ENCODE measurements around the gene GADD45B. TPM values are rescaled to one million over a fixed set of nuclear protein-coding genes. Genes with fewer than 3 reads are reported as not detected.

Gene GADD45B
- polyA plus RNA-seq, 1 donor from 2014 or later, result not detected

GRCh38 chr19:2427429-2428320, 48.3 kb upstream of the GADD45B start, which contains the start of gene TIMM13:
TIMM13 (minus strand) TSS chr19:2427586; CDS start chr19:2427533, 53 bp downstream.
- Histone ChIP-seq H3K79me2 (replicated peaks; ENCODE audit: insufficient read depth, low read length) (peaks cover 11% of the 10 kb centered on the region), H4K20me1 (ENCODE audit: insufficient read depth) (peaks cover 7% of the 10 kb centered on the region), H3K9me2 (ENCODE audit: insufficient read depth, low read length) (no peaks in the 10 kb centered on the region), H3F3A (ENCODE audit: insufficient read depth, low read length, poor library complexity, severe bottlenecking) (no peaks in the 10 kb centered on the region), H3K4me3 (ENCODE audit: low read length) (peak within 1 kb of the TSS; percentile 100), H3K27ac (ENCODE audit: low read length) (peak within 1 kb of the TSS; percentile 93), H2AFZ (ENCODE audit: low read depth, low read length) (peak within 1 kb of the TSS; percentile 63), H3K36me3 (ENCODE audit: insufficient read depth, low read length) (no peaks in the 10 kb centered on the region), H3K9ac (ENCODE audit: low read length) (peak within 1 kb of the TSS; percentile 94), H3K9me3 (ENCODE audit: low read length) (no peaks in the 10 kb centered on the region), H3K27me3 (ENCODE audit: insufficient read depth, low read depth, low read length) (no peaks in the 10 kb centered on the region), H3K4me2 (ENCODE audit: low read length) (peak within 1 kb of the TSS; percentile 59)
- TF ChIP-seq SMC3 (conservative IDR thresholded peaks at IDR 0.05; ENCODE audit: poor library complexity), result peak; percentile 26
- peak; percentile 96 for TF ChIP-seq MXI1 (conservative IDR thresholded peaks at IDR 0.05; ENCODE audit: poor library complexity, severe bottlenecking)
- TF ChIP-seq CTCF (IDR thresholded peaks at IDR 0.05; ENCODE audit: poor library complexity, severe bottlenecking), result no peak
- peak; percentile 72 for TF ChIP-seq EP300 (conservative IDR thresholded peaks at IDR 0.05; ENCODE audit: poor library complexity, severe bottlenecking)
- TF ChIP-seq TAF1 (IDR thresholded peaks at IDR 0.05; ENCODE audit: low read depth), result peak; percentile 68
- TF ChIP-seq RAD21 (conservative IDR thresholded peaks at IDR 0.05), result no peak
- no peak for TF ChIP-seq EZH2 (IDR thresholded peaks at IDR 0.05; ENCODE audit: borderline replicate concordance, insufficient read depth, low read length, poor library complexity, severe bottlenecking)
- TF ChIP-seq, protein P1, sequence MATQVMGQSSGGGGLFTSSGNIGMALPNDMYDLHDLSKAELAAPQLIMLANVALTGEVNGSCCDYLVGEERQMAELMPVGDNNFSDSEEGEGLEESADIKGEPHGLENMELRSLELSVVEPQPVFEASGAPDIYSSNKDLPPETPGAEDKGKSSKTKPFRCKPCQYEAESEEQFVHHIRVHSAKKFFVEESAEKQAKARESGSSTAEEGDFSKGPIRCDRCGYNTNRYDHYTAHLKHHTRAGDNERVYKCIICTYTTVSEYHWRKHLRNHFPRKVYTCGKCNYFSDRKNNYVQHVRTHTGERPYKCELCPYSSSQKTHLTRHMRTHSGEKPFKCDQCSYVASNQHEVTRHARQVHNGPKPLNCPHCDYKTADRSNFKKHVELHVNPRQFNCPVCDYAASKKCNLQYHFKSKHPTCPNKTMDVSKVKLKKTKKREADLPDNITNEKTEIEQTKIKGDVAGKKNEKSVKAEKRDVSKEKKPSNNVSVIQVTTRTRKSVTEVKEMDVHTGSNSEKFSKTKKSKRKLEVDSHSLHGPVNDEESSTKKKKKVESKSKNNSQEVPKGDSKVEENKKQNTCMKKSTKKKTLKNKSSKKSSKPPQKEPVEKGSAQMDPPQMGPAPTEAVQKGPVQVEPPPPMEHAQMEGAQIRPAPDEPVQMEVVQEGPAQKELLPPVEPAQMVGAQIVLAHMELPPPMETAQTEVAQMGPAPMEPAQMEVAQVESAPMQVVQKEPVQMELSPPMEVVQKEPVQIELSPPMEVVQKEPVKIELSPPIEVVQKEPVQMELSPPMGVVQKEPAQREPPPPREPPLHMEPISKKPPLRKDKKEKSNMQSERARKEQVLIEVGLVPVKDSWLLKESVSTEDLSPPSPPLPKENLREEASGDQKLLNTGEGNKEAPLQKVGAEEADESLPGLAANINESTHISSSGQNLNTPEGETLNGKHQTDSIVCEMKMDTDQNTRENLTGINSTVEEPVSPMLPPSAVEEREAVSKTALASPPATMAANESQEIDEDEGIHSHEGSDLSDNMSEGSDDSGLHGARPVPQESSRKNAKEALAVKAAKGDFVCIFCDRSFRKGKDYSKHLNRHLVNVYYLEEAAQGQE (IDR thresholded peaks at IDR 0.05; ENCODE audit: borderline replicate concordance), result peak; percentile 37
- peak; percentile 89 for TF ChIP-seq POLR2AphosphoS5 (IDR thresholded peaks at IDR 0.05)

DNA sequence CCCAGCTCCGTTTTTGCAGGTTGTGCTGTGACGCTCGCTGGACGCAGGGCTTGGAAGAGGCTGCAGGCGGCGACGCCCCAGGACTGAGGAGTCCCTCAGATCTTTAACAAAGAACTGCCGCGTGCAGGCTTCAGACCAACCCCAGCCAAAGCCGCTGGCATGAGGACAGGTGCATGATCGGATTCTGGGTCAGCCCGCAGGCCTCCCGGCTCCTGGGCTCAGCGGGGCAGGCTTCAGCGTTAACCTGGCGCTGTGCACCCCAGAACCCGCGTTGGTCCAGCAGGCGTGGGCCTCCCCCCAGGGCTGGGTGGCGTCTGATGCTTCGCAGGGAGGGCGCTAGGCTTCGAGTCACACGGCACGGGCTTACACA, 47.6 kb upstream of the GADD45B start:
- H2AFZ ChIP-seq (ENCODE audit: low read depth, low read length), result no peak overlapping the region
- peak overlapping the region; percentile 94 for H3K9ac ChIP-seq (ENCODE audit: low read length)
- TF ChIP-seq, protein P1 (IDR thresholded peaks at IDR 0.05; ENCODE audit: borderline replicate concordance), result no peak
- TF ChIP-seq CTCF (IDR thresholded peaks at IDR 0.05; ENCODE audit: poor library complexity, severe bottlenecking) (no peak), MXI1 (conservative IDR thresholded peaks at IDR 0.05; ENCODE audit: poor library complexity, severe bottlenecking) (no peak), POLR2AphosphoS5 (IDR thresholded peaks at IDR 0.05) (no peak), EP300 (conservative IDR thresholded peaks at IDR 0.05; ENCODE audit: poor library complexity, severe bottlenecking) (no peak), TAF1 (IDR thresholded peaks at IDR 0.05; ENCODE audit: low read depth) (no peak), EZH2 (IDR thresholded peaks at IDR 0.05; ENCODE audit: borderline replicate concordance, insufficient read depth, low read length, poor library complexity, severe bottlenecking) (no peak), RAD21 (conservative IDR thresholded peaks at IDR 0.05) (no peak), SMC3 (conservative IDR thresholded peaks at IDR 0.05; ENCODE audit: poor library complexity) (no peak)

More for the DNA sequence above, 47.6 kb upstream of the GADD45B start:
- H3K79me2 ChIP-seq (replicated peaks; ENCODE audit: insufficient read depth, low read length), result peaks cover 11% of the 10 kb centered on the region
- H3K36me3 ChIP-seq (ENCODE audit: insufficient read depth, low read length), result no peaks in the 10 kb centered on the region
- no peaks in the 10 kb centered on the region for H3K27me3 ChIP-seq (ENCODE audit: insufficient read depth, low read depth, low read length)
- no peak overlapping the region for H3K4me2 ChIP-seq (ENCODE audit: low read length)
- peak overlapping the region; percentile 93 for H3K27ac ChIP-seq (ENCODE audit: low read length)
- H3K9me2 ChIP-seq (ENCODE audit: insufficient read depth, low read length), result no peaks in the 10 kb centered on the region
- no peaks in the 10 kb centered on the region for H3F3A ChIP-seq (ENCODE audit: insufficient read depth, low read length, poor library complexity, severe bottlenecking)
- no peaks in the 10 kb centered on the region for H3K9me3 ChIP-seq (ENCODE audit: low read length)
- H4K20me1 ChIP-seq (ENCODE audit: insufficient read depth), result peaks cover 7% of the 10 kb centered on the region
- peak overlapping the region; percentile 100 for H3K4me3 ChIP-seq (ENCODE audit: low read length)

Measured in neural cell (in vitro differentiated cells).